HG02759 (cell line): ENCODE measurements around the gene FUCA1.
"Not testable (repeated sequence)": the region's sequence is repeated elsewhere in the genome, so short reads cannot be mapped to it uniquely, and the experiment has no call there.

Source experiments
- ATAC-seq: cut with Tn5 transposase; IDR thresholded peaks from one replicate; pipeline ENCODE4 v1.9.1; 2021; ENCODE audit warnings: mild to moderate bottlenecking, moderate library complexity; ENCODE audit not compliant: unreplicated experiment

Gene FUCA1

DNA sequence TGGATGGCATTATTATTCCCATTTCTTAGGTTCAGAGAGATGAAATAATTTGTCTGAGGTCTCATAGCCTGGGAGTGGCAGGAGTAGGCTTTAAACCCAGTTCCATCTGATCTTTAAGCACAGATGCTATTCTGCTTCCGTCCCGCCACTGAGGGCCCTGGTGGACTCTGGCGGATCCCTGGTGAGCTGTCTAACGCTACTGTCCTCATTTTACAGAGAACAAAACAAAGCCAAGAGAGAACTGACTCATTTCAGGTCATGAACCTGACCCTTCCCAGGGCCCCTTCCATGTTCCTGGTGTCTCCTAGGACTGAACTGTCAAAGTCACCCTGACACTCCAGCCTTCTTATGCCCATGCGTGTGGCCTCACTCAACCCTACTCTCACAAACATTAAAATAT is 64.4 kb downstream of the FUCA1 start:
- ATAC-seq: no peak

DNA sequence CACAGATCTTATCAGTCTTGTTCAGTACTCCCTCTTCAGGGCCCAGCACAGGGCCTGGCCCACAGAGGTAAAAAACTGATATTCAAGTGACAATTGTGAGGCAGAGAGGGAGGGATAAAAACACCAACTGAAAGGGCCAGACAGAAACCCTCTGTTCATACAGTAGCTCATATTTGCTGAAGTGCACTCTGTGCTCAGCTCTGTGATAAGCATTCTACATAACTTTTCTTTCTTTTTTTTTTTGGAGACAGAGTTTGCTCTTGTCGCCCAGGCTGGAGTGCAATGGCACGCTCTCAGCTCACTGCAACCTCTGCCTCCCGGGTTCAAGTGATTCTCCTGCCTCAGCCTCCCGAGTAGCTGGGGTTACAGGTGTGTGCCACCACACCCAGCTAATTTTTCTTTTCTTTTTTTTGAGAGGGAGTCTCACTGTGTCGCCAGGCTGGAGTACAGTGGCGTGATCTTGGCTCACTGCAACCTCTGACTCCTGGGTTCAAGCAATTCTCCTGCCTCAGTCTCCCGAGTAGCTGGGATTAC is 65.2 kb downstream of the FUCA1 start:
- not testable (repeated sequence) for ATAC-seq

DNA sequence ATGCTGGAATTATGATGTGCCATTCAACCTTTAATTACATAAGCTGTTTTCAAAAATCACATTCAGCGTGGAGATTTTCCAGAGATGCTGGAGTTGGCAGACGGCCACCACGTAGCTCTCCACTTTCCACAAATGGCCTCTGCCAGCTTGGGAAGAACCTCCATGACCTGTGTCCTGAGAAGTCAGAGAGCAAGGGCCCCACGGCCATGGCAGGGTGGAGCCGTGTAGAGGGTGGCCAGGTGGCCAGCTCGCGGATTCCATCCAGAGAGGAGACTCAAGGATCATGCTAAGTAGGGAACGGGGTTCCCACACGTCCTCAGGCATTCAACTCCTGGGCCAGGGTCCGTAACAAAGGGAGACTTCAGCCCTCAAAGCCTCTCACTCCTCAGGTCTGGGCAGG is 66.2 kb downstream of the FUCA1 start:
- ATAC-seq: no peak

DNA sequence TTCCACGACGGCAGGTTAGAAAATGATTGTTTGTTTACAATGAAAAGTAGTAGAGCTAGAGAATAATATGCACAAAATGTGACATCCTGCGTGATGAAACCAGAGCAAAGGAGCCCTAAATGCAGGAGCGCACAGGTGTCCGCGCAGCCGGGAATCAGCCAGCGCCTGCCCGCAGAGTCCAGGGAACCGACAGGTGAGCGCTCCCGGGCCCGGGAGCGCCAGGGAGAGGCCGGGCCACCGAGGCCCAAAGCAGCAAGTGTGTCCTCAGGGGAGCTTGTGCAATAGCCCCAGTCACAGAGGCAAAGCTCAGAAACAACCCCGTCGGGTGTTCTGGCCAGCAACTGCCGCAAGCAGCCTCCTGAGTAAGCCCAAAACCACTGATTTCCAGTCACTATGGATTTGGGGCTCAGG is 66.7 kb downstream of the FUCA1 start:
- ATAC-seq: no peak

DNA sequence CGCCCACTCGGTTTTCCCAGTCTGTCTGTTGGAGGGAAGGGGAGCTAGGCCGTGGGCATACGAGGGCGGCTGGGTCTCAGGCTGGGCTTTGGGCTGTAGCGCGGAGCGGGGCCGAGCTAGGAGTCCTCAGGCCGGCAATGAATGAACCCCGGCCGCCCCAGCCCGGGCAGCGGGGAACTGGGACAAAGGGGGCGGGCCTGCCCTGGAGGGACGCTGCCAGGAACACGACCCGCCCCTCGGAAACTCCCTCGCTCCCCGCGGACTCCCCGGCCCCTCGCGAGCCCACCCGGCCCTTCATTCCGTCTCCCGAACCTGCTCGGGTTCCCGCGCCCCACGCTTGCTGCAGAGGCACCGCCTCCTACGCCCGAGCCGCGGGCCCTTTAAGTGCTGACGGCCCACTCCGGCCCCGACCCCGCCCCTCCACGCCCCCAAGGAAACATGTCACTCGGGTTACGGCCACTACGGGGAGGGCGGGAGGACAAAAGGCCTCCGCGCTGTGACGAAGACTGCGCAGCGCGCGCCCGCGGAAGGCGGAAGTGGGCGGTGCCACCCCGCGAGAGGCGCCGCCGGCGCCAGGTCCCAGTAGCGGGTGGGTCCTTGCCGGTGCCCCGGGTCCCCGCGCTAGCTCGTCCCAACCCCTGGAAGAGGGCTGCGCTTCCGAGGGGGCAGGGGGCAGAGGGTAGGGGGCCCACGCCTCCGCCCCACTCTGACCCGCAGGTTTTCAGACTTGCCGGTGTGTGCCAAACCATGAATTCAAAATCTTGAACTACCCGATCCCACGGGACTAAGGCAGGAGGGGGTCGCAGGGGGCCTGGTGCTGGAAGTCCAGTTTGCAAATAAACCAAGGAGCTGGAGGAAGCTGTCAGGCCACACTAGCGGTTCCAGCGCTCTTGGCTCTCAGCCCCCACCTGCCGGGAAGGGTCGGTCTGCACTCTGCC is 67.4 kb downstream of the FUCA1 start, which contains the start of gene GALE:
TSS of gene GALE (minus strand) at position 355 of the 938 bp plus-strand sequence. CDS start 1,747 bp downstream, outside the sequence.
- ATAC-seq: peak; percentile 86

DNA sequence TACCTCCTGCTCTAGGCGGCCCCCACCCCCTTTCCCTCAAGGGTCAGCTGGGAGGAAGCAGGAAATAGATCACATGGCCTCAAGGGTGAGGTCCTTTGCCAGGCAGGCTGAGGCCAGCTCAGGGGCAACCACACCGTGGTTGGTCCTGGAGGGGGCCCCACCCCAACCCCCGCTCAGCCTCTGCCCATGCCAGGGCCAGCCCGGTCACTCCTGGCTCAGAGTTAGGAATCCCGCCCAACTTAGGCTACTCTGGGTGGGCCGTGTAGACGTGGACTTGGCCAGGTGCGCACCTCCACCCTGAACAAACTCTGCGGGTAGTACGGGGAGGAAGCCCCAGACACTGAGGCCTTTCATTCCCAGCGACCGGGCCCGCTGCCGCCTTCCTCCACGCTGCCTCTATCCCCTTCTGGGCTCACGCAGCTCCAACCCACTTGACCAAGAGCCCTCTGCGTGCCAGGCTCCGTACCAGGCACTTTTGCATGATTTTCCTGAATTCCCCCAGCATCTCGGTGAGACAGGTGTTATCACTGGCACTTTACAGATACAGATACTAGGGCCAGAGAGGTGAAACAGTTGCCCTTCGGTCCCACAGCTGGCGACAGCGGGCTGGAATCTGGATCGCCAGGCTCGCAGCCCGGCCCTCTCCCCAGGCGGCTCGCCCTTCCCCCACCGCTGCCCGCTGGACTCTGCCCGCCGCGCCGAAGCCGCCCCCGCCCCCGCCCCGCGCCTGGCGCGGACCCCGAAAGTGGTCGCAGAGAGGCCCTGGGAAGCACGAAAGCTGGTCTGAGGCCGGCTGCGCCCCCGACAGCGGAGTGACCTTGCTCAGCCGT is 68.3 kb downstream of the FUCA1 start:
- peak; percentile 4 for ATAC-seq

DNA sequence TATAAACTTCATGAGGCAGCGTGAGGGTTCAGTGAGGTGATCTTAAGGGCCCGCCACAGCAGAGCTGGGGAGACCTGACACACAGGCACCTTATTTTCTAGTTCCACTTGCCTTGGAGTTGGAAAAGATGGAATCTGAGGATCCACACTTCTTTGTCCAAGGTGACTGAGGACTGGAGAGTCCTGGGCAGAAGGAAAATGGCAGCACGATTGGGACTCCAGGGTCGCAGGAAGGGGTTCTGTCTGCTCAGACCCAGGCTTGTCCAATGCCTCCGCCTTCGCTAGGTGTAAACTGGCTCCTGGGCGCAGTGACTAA is 68.9 kb downstream of the FUCA1 start:
- ATAC-seq: no peak

DNA sequence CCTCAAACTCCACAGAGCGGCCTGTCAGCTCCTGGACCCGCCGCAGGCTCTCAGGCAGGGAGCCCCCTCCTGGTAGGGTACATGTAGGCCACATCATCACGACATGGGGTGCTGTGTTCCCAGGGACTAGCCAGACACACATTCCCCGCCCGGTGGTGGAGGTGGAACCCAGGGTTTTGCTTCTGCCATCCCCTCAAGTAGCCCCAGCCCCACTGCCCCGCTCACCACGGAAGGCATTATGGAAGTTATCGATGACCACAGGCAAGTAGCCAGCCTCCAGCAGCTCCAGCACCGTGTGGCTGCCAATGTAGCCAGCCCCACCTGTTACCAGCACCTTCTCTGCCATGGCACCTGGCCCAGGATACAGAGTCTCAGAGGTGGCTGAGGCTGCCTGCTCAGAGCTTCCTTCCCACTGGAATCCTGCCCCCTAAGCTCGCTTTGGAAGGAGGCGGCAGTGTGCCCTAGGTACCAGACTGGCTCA is 69.4 kb downstream of the FUCA1 start:
- no peak for ATAC-seq

DNA sequence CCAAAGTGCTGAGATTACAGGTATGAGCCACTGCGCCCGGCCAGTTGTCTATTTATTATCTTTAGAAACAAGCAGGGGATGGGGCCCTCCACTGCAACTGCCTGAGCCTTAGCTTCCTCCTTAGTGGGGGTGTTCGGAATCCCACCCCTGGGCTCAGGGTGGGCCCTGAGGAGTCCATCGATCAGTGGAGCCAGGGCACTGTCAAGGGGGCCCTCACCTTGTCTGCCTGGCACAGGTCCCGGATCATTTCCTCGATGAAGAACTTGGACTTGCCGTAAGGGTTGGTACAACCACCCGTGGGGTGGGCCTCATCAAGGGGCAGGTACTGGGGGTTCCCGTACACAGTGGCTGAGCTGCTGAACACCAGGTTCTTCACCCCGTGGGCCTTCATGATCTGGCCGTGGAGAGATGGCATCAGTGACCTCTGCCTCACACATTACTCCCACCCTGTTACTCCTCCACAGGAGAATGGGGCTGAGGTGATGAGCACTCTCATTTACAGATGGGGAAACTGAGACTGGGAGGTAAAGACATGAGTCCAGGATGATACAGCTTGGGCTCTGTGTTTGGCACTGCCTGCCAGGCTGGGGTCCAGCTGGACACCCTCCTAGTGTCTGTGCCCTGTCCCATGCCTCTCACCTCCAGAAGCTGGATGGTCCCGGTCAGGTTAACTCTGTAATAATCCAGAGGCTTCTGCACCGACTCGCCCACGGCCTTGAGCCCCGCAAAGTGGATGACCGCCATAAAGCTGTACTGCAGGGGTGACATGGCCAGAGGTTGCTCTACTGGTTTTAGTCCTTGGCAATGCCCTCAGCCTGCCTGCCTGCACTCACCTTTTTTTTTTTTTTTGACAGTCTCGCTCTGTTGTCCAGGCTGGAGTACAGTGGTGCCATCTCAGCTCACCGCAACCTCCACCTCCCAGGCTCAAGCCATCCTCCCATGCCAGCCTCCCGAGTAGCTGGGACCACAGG is 70.3 kb downstream of the FUCA1 start:
- ATAC-seq: no peak

DNA sequence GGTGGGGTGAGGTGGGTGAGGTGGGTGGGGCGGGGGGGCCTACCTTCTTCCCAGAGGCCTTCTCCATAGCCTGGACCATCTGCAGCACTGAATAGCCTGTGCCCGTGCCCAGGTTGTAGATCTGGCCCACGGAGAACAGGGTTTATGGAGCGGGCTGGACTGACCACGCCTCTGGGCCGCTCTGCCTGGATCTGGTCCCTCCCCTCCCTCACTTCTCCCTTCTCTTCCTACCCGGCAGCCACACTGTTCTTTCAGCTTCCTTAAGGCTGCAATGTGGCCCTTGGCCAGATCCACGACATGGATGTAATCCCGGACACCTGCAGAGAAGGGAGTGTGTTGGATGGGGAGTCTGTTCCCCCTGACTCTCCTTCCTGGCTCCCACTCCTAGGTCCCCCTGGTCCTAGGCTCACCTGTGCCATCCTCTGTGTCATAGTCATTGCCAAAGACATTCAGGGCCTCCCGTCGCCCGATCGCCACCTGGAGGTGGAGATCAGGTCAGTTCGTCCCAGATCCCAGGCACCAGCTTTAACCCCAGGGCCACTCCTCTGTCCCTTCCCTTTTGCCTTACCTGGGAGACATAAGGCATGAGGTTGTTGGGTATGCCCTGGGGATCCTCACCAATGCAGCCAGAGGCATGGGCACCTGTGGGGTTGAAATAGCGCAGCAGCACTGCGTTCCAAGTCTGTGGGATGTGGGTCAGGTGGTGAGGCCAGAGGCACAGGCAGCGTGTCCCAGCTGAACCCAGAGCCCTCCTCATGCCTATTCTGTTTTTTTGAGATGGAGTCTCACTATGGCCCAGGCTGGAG is 71.4 kb downstream of the FUCA1 start:
- no peak for ATAC-seq

DNA sequence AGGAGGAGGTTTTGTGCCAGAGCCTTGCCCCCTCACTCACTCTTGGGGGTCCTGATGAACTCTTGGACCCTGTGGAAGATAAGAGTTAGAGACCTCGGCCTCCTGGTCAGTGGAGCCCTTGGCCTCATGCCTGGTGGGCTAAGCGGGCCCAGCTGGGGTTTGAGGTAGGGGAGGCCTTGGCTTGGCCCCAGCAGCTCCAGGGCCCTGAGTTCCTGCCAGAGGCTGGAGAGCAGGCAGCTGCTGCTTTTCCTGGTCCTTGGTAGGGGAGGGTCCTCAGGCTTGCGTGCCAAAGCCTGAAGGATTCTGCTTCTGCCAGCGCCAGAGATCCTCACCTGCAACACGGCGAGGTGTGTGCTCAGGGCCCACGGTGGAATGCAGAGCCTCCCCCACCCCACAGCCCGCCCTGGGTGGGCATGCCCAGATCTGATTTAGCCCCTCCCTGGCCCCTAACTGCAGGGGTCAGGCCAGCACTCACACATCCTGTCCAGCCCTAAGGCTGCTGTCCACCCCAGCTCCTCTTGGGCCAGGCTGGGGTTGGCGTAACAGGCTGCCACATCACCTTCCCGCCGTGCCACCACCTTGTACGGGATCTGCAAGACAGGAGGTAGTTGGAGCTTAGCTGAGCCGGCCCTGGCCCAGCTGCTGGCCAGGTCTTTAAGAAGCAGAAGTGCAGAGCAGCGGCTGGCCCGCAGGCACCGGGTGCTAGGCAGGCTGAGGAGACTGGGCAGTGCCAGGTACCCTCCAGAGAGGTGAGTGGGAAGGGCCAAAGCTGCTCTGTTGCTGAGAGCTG is 72.2 kb downstream of the FUCA1 start:
- ATAC-seq: no peak
